ENCODE results near the gene PIR.

GRCh38 chrX:15384304-15384703 is 108.8 kb downstream of the PIR start, which contains the start of gene VEGFD:
- TF ChIP-seq CTCF (IDR thresholded peaks at IDR 0.05; ENCODE audit: poor library complexity, severe bottlenecking) (no peak), MXI1 (conservative IDR thresholded peaks at IDR 0.05; ENCODE audit: poor library complexity, severe bottlenecking) (no peak), EP300 (conservative IDR thresholded peaks at IDR 0.05; ENCODE audit: poor library complexity, severe bottlenecking) (no peak), TAF1 (IDR thresholded peaks at IDR 0.05; ENCODE audit: low read depth) (no peak)

All from neural cell (in vitro differentiated cells).